Thyroid gland (tissue), 4 donors: Measurements from ENCODE around the gene RHEX.

Source experiments
- CTCF ChIP-seq, 6 experiments: fragments of 200-600 bp in 3 of 6; fragments of 450-650 bp in 3 of 6; sonication (generic) in 3 of 6; IDR thresholded peaks; one replicate each; pipeline ENCODE4 v1.5.1; 2016 to 2019; ENCODE audit warnings: antibody characterized with exemption in 6 of 6, mild to moderate bottlenecking in 2 of 6, inconsistent platforms in 1 of 6, moderate library complexity in 1 of 6
- POLR2A ChIP-seq, 2 donors: fragments of 450-650 bp; IDR thresholded peaks; one replicate each; pipeline ENCODE4 v1.6.1; 2017; ENCODE audit warnings: antibody characterized with exemption in 2 of 2, mild to moderate bottlenecking in 2 of 2, moderate library complexity in 1 of 2

GRCh38 chr1:206128196-206128595 lies 75.2 kb downstream of the RHEX start:
- TF ChIP-seq CTCF (IDR thresholded peaks at IDR 0.05) (no peak), POLR2A (IDR thresholded peaks at IDR 0.05) (no peak)
